Measurements from ENCODE around the gene RANGAP1.

DNA sequence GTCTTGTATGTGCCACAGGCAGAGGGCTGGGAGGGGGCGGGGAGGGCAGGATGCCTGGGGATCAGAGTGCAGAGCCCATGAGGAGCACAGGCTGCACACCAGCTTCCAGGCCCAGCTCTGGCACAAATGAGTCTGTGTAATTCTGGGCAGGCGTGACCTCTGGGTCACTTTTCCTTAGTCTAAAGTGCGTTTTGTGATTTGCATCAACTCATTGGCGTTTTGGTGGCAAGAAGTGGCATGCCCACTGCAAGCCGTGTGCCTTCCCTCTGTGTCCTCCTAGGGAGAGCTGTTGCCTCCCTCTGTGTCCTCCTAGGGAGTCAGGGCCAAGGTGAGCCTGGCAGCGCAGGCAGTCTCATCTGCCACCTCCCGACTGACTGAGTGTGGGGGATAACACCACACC lies 62.5 kb downstream of the RANGAP1 start:
- TF ChIP-seq, protein P1, sequence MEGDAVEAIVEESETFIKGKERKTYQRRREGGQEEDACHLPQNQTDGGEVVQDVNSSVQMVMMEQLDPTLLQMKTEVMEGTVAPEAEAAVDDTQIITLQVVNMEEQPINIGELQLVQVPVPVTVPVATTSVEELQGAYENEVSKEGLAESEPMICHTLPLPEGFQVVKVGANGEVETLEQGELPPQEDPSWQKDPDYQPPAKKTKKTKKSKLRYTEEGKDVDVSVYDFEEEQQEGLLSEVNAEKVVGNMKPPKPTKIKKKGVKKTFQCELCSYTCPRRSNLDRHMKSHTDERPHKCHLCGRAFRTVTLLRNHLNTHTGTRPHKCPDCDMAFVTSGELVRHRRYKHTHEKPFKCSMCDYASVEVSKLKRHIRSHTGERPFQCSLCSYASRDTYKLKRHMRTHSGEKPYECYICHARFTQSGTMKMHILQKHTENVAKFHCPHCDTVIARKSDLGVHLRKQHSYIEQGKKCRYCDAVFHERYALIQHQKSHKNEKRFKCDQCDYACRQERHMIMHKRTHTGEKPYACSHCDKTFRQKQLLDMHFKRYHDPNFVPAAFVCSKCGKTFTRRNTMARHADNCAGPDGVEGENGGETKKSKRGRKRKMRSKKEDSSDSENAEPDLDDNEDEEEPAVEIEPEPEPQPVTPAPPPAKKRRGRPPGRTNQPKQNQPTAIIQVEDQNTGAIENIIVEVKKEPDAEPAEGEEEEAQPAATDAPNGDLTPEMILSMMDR (IDR thresholded peaks at IDR 0.05; ENCODE audit: borderline replicate concordance, extremely low read depth, low read length, poor library complexity, severe bottlenecking), result no peak
- no peak for TF ChIP-seq EZH2 (IDR thresholded peaks at IDR 0.05; ENCODE audit: borderline replicate concordance, low read depth, low read length, severe bottlenecking)

Data from DND-41 (cell line).